DMS 273 (cell line): Measurements from ENCODE around the gene CLSTN2.

Experiments
- DNase-seq: peaks from one replicate; lab custom pipeline; 2025; ENCODE audit not compliant: unreplicated experiment; lab: John Stamatoyannopoulos, UW

Gene CLSTN2

GRCh38 chr3:140051019-140051957, 116.3 kb downstream of the CLSTN2 start:
- peak; percentile 85 for DNase-seq

- peak; percentile 15 for DNase-seq
These were observed 118.1 kb downstream of the CLSTN2 start for GRCh38 chr3:140052771-140053702.

- no peak for DNase-seq
These were observed 118.8 kb downstream of the CLSTN2 start for GRCh38 chr3:140053794-140054193.

GRCh38 chr3:140055092-140055791, 120.3 kb downstream of the CLSTN2 start:
- DNase-seq: no peak

GRCh38 chr3:140056047-140056446, 121.1 kb downstream of the CLSTN2 start:
- no peak for DNase-seq

GRCh38 chr3:140061211-140061610, 126.2 kb downstream of the CLSTN2 start:
- no peak for DNase-seq

GRCh38 chr3:140062461-140062860, 127.5 kb downstream of the CLSTN2 start:
- DNase-seq: no peak

GRCh38 chr3:140067487-140067886, 132.5 kb downstream of the CLSTN2 start:
- DNase-seq: no peak

GRCh38 chr3:140068494-140069017, 133.6 kb downstream of the CLSTN2 start:
- no peak for DNase-seq

GRCh38 chr3:140073278-140074045, 138.5 kb downstream of the CLSTN2 start:
- no peak for DNase-seq

- no peak for DNase-seq
These were observed 141.6 kb downstream of the CLSTN2 start for GRCh38 chr3:140076552-140076951.

GRCh38 chr3:140077406-140077805, 142.4 kb downstream of the CLSTN2 start:
- no peak for DNase-seq

- no peak for DNase-seq
These were observed 143.4 kb downstream of the CLSTN2 start for GRCh38 chr3:140078343-140078742.

GRCh38 chr3:140078940-140079339, 144.0 kb downstream of the CLSTN2 start:
- DNase-seq: no peak

- DNase-seq: no peak
These were observed 146.9 kb downstream of the CLSTN2 start for GRCh38 chr3:140081887-140082286.

- DNase-seq: peak; percentile 43
These were observed 150.0 kb downstream of the CLSTN2 start for GRCh38 chr3:140085001-140085400.

GRCh38 chr3:140086642-140087041, 151.7 kb downstream of the CLSTN2 start:
- DNase-seq: no peak

- DNase-seq: no peak
These were observed 153.1 kb downstream of the CLSTN2 start for GRCh38 chr3:140088058-140088457.

- DNase-seq: no peak
These were observed 153.5 kb downstream of the CLSTN2 start for GRCh38 chr3:140088513-140088912.
